Ishikawa (cell line): ENCODE measurements around the gene TBC1D1.

Source experiments
- CEBPB ChIP-seq: IDR thresholded peaks from 2 replicates; pipeline ENCODE4 v1.6.1; 2012
- EP300 ChIP-seq: IDR thresholded peaks from 2 replicates; pipeline ENCODE4 v1.6.1; 2012; ENCODE audit warnings: borderline replicate concordance
- FOXM1 ChIP-seq: IDR thresholded peaks from 2 replicates; pipeline ENCODE4 v1.6.1; 2012; ENCODE audit warnings: low read depth, borderline replicate concordance
- MAX ChIP-seq: IDR thresholded peaks from 2 replicates; pipeline ENCODE4 v1.6.1; 2012
- RAD21 ChIP-seq: IDR thresholded peaks from 2 replicates; pipeline ENCODE4 v1.6.1; 2012; ENCODE audit warnings: low read depth
- REST ChIP-seq: IDR thresholded peaks from 2 replicates; pipeline ENCODE4 v1.6.1; 2012; ENCODE audit warnings: low read depth, mild to moderate bottlenecking
- TAF1 ChIP-seq: IDR thresholded peaks from 2 replicates; pipeline ENCODE4 v1.6.1; 2012; ENCODE audit warnings: low read depth, mild to moderate bottlenecking
- TEAD4 ChIP-seq: IDR thresholded peaks from 2 replicates; pipeline ENCODE4 v1.6.1; 2012
- USF1 ChIP-seq: IDR thresholded peaks from 2 replicates; pipeline ENCODE4 v1.6.1; 2012
- YY1 ChIP-seq: IDR thresholded peaks from 2 replicates; pipeline ENCODE4 v1.6.1; 2012; ENCODE audit warnings: low read depth

- TF ChIP-seq MAX (no peak), USF1 (no peak), CEBPB (no peak), TAF1 (no peak), REST (no peak), EP300 (no peak), YY1 (no peak), TEAD4 (no peak), RAD21 (no peak), FOXM1 (no peak)
These were observed 23.8 kb upstream of the TBC1D1 start for GRCh38 chr4:37867102-37867501.
